HL-60 (cell line): ENCODE measurements around the gene ZBTB43.

Experiments used
- GABPA ChIP-seq: IDR thresholded peaks from 2 replicates; pipeline ENCODE4 v1.6.1; 2012; ENCODE audit warnings: low read depth
- TF ChIP-seq, protein P1 (sequence below): IDR thresholded peaks from one replicate; pipeline ENCODE4 v1.5.1; 2011; ENCODE audit warnings: low read length, control low read depth, inconsistent platforms; ENCODE audit not compliant: insufficient read depth
- TF ChIP-seq, protein P2 (sequence below): IDR thresholded peaks from 2 replicates; pipeline ENCODE4 v1.6.1; 2012; ENCODE audit warnings: low read depth; ENCODE audit not compliant: insufficient replicate concordance

DNA sequence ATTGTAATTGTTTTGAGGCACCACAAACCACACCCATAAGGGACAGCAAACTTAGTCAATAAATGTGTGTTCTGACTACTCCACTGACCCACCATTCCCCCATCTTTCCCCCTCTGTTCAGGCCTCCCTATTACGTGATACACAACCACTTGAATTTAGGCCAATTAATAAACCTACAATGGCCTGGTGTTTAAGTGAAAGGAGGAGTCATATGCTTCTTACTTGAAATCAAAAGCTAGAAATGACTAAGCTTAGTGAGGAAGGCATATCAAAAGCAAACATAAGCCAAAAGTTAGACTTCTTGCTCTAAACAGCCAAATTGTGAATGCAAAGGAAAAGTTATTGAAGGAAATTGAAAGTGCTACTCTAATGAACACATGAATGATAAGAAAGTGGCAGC is 14.6 kb downstream of the ZBTB43 start:
- TF ChIP-seq, protein P1, sequence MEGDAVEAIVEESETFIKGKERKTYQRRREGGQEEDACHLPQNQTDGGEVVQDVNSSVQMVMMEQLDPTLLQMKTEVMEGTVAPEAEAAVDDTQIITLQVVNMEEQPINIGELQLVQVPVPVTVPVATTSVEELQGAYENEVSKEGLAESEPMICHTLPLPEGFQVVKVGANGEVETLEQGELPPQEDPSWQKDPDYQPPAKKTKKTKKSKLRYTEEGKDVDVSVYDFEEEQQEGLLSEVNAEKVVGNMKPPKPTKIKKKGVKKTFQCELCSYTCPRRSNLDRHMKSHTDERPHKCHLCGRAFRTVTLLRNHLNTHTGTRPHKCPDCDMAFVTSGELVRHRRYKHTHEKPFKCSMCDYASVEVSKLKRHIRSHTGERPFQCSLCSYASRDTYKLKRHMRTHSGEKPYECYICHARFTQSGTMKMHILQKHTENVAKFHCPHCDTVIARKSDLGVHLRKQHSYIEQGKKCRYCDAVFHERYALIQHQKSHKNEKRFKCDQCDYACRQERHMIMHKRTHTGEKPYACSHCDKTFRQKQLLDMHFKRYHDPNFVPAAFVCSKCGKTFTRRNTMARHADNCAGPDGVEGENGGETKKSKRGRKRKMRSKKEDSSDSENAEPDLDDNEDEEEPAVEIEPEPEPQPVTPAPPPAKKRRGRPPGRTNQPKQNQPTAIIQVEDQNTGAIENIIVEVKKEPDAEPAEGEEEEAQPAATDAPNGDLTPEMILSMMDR: no peak
- no peak for TF ChIP-seq GABPA
- TF ChIP-seq, protein P2, sequence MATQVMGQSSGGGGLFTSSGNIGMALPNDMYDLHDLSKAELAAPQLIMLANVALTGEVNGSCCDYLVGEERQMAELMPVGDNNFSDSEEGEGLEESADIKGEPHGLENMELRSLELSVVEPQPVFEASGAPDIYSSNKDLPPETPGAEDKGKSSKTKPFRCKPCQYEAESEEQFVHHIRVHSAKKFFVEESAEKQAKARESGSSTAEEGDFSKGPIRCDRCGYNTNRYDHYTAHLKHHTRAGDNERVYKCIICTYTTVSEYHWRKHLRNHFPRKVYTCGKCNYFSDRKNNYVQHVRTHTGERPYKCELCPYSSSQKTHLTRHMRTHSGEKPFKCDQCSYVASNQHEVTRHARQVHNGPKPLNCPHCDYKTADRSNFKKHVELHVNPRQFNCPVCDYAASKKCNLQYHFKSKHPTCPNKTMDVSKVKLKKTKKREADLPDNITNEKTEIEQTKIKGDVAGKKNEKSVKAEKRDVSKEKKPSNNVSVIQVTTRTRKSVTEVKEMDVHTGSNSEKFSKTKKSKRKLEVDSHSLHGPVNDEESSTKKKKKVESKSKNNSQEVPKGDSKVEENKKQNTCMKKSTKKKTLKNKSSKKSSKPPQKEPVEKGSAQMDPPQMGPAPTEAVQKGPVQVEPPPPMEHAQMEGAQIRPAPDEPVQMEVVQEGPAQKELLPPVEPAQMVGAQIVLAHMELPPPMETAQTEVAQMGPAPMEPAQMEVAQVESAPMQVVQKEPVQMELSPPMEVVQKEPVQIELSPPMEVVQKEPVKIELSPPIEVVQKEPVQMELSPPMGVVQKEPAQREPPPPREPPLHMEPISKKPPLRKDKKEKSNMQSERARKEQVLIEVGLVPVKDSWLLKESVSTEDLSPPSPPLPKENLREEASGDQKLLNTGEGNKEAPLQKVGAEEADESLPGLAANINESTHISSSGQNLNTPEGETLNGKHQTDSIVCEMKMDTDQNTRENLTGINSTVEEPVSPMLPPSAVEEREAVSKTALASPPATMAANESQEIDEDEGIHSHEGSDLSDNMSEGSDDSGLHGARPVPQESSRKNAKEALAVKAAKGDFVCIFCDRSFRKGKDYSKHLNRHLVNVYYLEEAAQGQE: no peak
